GM21576 (cell line): ENCODE measurements around the gene APPBP2.
"Not testable (repeated sequence)": the region's sequence is repeated elsewhere in the genome, so short reads cannot be mapped to it uniquely, and the experiment has no call there.

Experiments used
- ATAC-seq: cut with Tn5 transposase; IDR thresholded peaks from one replicate; pipeline ENCODE4 v1.9.1; 2021; ENCODE audit warnings: mild to moderate bottlenecking, moderate library complexity; ENCODE audit not compliant: unreplicated experiment

Gene APPBP2

GRCh38 chr17:60501589-60501988, 24.5 kb downstream of the APPBP2 start:
- ATAC-seq: no peak

- ATAC-seq: no peak
Measured at GRCh38 chr17:60496041-60496440, 30.0 kb downstream of the APPBP2 start.

GRCh38 chr17:60495260-60495659, 30.8 kb downstream of the APPBP2 start:
- ATAC-seq: no peak

- no peak for ATAC-seq
Measured at GRCh38 chr17:60493847-60494321, 32.2 kb downstream of the APPBP2 start.

GRCh38 chr17:60491771-60492170, 34.3 kb downstream of the APPBP2 start:
- ATAC-seq: no peak

GRCh38 chr17:60490594-60490993, 35.4 kb downstream of the APPBP2 start:
- ATAC-seq: not testable (repeated sequence)

- no peak for ATAC-seq
Measured at GRCh38 chr17:60481604-60482003, 44.4 kb downstream of the APPBP2 start.

- ATAC-seq: no peak
Measured at GRCh38 chr17:60473788-60474187, 52.3 kb downstream of the APPBP2 start.

- ATAC-seq: no peak
Measured at GRCh38 chr17:60472449-60472848, 53.6 kb downstream of the APPBP2 start.

- no peak for ATAC-seq
Measured at GRCh38 chr17:60471451-60471850, 54.6 kb downstream of the APPBP2 start.

GRCh38 chr17:60468371-60468770, 57.7 kb downstream of the APPBP2 start:
- ATAC-seq: no peak

- no peak for ATAC-seq
Measured at GRCh38 chr17:60464343-60464742, 61.7 kb downstream of the APPBP2 start.

- no peak for ATAC-seq
Measured at GRCh38 chr17:60463157-60463835, 62.7 kb downstream of the APPBP2 start.

- ATAC-seq: no peak
Measured at GRCh38 chr17:60461584-60461983, 64.5 kb downstream of the APPBP2 start.

GRCh38 chr17:60457148-60457547, 68.9 kb downstream of the APPBP2 start:
- ATAC-seq: no peak

- no peak for ATAC-seq
Measured at GRCh38 chr17:60455378-60455777, 70.7 kb downstream of the APPBP2 start.

- no peak for ATAC-seq
Measured at GRCh38 chr17:60451965-60452364, 74.1 kb downstream of the APPBP2 start.

- no peak for ATAC-seq
Measured at GRCh38 chr17:60451071-60451470, 75.0 kb downstream of the APPBP2 start.

- ATAC-seq: no peak
Measured at GRCh38 chr17:60447375-60447774, 78.7 kb downstream of the APPBP2 start.

GRCh38 chr17:60445144-60445543, 80.9 kb downstream of the APPBP2 start:
- ATAC-seq: no peak

- no peak for ATAC-seq
Measured at GRCh38 chr17:60443713-60444112, 82.3 kb downstream of the APPBP2 start.

GRCh38 chr17:60442271-60443173, 83.5 kb downstream of the APPBP2 start:
- ATAC-seq: no peak
